ENCODE data around the gene SOX5.

Gene SOX5

DNA sequence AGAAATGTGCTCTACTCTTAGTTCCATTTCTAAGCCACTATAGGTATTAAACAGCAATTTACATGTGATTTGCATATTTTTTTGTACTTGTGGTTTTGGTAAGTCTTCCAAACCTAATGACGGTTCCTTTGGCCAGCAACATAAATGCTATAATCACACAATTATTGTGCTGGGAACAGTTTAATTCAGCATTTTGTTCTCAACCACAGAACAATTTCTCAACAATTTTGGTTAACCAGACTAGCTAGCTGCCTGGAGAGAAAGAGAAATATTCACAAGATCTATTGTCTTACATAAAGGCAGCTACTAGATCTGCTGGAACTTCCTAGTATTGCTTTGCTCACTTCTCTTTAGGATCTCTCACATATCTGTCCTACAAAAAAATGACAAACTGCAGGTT is 265.3 kb downstream of the SOX5 start:
- DNase-seq (ENCODE audit: low read depth): no peak

DNA sequence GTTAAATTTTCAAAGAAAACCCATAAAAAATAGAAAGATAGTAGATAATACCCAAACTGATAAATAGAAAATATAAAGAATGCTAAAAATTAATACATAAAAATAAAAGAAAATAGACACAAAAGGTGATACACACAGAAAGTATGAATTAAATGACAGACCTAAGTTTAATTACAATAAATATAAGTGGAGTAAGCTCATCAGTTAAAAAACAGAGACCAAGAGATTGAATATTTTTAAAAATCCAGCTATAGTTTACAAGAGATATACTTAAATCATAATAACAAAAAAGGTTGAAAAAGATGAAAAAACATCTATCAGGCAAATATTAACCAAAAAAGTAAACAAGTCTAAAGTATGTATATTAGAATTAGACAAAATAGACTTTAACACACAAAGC is 268.2 kb downstream of the SOX5 start:
- no peak for DNase-seq (ENCODE audit: low read depth)

DNA sequence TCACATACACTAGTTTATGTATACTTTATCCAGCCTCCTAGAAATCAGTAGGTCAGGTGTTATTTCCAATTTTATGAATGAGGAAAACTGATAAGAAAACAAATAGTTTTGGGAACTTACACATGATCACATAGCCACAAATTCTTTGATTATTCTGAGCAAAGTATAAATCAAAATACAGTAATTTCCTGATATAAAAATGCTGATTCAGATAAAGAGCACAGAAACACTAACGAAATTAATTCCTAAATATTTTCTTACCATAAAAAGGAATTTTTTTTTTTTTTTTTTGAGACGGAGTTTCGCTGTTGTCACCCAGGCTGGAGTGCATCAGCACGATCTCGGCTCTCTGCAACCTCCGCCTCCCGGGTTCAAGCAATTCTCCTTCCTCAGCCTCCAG is 275.4 kb downstream of the SOX5 start:
- DNase-seq (ENCODE audit: low read depth): no peak

DNA sequence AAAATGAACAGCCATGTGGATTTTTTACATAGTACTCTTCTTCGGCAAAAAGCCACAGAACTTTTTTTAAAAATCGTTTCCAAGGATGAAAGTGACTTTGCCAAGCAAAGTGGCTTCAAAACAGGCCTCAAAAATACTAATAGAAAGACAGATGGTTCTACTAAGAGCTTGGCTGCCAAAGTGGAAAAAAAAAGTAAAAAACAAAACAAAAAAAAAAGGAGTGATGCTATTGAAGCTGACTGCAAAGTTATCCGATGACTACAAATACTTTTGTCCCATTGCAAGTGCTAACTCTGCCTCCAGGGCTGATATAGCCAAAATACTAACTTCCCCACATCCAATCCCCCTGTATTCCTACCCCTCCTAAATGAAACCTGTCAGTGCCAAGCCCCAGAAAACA is 277.6 kb downstream of the SOX5 start:
- no peak for DNase-seq (ENCODE audit: low read depth)

DNA sequence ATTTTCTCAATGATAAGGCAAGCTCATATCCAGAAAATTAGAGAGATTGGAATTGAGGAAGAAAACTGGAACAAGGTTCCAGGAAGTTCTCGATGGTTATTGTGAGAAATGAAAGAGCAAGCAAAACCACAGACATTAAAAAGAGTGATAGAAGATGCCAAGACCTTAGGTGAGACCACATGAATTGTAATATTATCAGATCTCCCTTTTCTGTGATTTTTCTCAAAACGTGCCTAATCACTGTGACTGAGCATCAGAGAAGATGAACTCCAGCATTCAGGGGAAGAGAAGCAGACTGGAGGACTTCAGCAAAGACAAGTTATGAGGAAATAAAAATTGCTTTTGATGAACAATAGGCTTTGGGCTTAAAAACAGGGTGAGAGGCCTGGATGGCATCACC is 278.8 kb downstream of the SOX5 start:
- no peak for DNase-seq (ENCODE audit: low read depth)

DNA sequence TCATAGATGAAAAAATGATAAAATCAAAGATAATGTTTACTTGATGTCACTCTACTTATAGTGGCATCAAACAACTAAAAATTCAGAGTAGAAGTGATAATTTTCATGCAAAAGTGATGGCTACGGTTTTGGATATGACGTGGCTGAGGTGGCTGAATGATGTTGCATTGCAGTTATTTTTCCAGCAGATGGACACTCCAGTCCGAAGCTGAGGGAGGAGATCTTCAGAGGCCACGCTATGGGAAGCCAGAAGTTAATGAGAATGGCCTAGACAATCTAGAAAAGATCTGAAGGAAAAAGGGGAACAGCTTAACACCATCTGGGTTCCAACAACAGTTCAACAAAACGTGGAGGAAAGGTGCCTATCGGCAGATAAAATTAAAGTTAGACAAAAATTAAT is 279.8 kb downstream of the SOX5 start:
- DNase-seq (ENCODE audit: low read depth): no peak

DNA sequence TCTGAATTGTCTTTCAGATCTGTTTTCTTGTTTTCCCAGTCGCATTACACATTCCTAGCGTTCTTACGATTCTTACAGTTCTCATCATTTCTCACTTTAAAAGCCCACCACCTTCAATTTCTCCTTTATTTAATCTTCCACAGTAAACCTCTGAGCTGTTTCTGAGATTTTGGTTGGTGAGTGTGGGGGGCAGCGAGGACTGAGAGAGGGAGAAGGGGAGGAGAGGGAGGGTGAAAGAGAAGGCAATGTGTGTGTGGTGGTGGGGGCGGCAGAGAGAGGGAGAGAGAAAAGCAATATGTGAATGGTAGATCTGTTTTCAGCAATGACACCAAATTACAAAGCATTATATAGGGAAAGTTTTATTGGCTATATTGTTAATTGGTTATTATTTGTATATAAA is 282.6 kb downstream of the SOX5 start:
- DNase-seq (ENCODE audit: low read depth): no peak

DNA sequence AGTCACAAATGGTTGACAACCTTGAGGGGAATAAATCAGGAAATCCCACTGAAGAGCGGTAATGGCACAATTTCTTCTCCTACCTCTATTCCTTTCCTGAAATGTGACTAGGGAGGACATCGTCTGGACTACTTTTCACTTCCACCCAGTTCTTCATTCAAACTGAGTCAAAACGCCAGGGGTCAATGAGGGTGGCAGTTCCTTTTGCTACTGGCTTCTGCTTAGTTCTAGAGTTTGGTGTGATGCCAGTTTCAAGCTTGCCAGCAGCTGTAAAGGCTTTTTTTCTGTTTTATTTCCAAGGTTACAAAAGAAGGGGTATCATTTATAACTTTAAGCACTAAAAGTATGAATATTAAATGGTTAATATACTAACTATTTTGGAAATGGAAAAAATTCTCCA is 286.5 kb downstream of the SOX5 start:
- DNase-seq (ENCODE audit: low read depth): no peak

DNA sequence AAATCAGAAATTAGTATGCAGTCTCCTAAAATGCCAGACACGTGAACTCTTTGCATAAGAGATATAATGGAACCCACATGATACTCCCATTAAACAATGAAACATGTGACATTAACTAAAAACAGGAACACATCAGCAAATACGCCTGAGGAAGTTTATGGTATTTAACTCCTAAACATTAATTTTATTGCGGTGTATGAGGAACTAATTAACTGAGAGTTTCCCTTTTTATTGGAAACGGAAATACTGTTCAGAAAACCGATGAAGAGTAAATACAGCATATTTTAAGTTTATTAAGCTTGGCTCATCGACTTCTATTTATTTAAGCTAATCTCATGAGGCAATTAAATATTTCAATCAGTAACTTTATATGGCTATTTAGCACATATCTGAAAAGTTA is 290.3 kb downstream of the SOX5 start:
- DNase-seq (ENCODE audit: low read depth): no peak

DNA sequence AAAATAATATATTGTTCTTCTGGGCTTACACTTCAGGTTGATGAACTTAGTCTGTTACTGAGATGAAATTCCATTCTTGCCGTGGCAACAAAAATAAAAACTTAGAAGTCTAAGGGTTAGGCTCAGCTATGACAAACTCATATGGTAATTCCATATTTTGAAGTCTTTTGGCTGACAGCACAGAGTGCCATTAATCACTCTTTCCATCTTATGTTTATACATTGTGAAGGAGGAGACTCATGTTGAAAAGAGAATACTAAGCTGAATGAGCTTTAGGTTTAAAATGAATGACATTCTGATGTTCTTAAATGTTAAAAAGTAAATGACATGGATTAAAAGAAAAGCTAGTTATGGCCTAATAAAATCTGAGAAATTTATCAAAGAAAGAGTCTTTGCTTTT is 291.9 kb downstream of the SOX5 start:
- DNase-seq (ENCODE audit: low read depth): no peak

DNA sequence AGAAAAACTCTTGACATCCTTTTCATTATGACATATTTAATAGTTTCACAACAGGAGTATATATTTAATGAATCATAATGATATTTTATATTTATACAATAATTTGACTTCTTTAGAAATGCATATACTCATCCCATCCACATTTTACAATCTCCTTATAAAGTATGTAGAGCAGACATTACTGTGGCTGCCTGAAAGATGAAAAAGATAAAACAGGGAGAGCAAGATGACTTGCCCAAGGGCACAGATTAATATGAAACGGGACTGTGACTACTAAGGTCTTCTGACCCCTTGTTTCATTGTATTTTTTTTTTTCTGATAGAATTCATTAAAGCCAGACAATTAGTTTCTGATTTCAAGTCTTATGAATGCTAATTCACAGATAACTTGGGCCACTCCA is 293.6 kb downstream of the SOX5 start:
- DNase-seq (ENCODE audit: low read depth): no peak

DNA sequence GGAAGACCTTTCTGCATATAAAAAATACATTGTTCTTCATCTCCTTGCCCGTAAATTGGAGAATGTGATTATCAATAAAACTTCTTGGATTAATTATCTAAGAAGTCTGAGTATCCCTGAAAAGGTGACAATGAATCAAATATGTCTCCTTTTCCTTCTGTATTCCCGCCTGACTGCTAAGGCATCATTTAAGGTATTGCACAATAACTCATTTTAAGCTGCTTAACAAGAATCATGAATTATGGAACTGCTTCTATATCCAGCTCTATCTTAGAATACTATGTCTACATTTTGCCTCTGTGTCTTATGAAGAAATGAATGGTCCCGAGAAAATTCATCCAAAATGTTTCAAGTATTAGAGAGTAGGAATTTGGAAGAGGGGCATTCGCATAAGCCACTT is 294.4 kb downstream of the SOX5 start:
- DNase-seq (ENCODE audit: low read depth): no peak

DNA sequence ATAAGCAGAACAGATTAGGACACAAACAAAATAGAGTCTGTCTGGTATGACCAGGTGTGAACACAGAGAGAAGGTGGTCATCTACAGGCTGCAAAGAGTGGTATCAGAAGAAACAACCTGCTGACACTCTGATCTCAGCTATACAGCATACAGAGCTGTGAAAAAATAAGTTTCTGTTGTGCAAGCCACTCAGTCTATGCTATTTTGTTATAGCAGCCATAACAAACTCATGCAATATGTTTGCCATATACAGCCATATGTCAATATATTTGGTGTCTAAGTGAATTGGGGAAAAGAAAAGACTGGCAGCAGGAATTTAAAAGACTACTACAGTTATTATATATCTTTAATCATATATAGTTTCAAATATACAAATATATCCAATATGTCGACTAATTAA is 300.9 kb downstream of the SOX5 start:
- no peak for DNase-seq (ENCODE audit: low read depth)

DNA sequence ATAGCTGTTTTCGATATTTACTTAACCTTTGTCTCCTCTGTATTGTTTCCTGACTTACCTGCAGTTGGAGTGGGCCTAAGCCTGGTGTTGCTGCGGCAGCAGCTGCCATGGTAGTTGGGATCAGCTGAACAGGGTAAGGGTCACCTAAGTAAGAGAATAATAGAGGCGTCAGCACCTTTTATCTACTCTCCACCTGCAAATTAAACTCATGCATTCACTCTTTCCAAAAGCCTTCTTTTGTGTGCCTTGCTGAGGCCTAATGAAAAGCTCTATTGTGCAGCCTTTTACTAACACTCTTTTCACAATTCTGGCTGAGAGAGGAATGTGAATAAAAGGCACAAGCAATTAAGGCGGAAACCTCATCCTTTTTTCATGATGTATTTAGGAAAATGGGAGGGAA is 308.7 kb downstream of the SOX5 start:
- DNase-seq (ENCODE audit: low read depth): no peak

DNA sequence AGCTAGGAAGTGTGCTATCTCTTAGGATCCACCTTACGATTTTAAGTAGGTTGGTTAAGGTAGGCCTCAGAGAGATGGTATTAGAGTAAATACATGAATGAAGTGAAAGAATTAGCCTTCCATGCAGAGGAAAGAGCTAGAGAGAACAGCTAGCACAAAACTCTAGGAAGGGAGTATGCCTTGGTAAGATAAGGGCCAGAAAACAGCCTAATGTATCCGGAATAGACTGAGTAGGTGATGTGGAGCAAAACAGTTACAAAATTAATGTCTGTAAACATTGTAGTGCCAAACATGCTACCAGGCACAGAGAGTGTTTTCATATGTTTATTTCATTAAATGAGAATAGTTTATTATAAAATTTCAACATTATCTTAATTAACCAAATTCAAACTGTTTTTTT is 315.1 kb downstream of the SOX5 start:
- no peak for DNase-seq (ENCODE audit: low read depth)

DNA sequence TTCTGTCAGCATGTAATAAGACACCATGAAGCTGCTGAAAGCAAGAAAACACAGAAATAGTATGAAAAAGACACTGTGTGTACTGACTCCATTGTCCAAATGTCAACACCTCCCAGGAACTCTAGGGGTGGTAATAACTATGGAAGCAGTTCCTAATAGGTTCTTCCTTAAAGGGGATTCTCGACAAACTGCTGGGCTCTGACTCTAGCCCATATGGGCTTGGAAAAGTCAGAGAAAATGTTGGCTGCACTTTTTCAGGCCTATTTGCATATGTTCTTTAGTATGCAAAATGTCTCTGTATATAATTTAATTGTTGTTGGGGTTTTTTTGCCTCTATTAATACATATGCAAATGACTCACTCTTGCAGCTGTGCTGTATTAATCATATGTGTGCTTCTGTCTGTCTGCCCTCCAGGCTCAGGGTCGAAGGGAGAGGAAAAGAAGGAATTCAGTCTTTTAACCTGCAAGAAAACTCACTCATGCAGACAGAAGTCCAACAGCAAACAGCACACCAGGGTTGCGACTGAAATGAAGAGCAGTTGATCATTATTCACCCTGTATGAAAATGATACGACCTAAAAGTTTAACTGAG is 317.6 kb downstream of the SOX5 start:
- no peak for DNase-seq (ENCODE audit: low read depth)

DNA sequence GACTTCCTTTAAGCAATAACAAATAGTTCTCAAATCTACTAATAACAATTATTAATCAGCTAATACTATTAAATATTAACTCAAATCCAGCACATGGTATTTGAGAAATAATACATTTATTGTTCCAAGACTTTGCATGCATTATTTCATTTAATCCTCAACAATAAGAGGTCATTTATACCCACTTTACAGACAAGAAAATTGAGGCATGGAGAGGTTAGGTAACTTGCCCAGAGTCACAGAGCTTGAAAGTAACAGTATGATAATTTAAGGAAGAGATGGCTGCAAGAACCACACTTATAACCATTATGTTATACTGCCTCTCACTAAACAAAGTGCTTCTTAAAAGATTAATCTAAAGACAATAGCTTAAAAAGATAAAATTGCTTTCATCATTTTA is 318.9 kb downstream of the SOX5 start:
- DNase-seq (ENCODE audit: low read depth): no peak

DNA sequence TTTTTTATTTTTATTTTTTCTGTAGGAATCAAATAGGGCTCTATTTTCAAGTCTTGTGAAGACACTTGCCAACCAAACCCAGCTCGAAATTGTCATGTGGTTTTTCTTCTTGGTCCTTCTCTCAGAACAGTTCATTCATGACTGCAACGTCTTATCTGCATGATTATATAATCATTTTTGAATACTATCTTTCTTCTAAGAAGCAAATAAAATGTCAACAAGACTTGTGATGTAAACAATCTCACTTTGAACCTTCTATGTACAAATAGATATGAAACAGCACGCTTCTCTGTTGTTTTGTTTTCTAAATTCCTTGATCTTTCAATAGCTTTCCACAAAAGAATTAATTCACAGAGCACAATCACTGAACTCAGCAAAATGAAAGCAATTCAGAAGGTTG is 320.7 kb downstream of the SOX5 start:
- no peak for DNase-seq (ENCODE audit: low read depth)

DNA sequence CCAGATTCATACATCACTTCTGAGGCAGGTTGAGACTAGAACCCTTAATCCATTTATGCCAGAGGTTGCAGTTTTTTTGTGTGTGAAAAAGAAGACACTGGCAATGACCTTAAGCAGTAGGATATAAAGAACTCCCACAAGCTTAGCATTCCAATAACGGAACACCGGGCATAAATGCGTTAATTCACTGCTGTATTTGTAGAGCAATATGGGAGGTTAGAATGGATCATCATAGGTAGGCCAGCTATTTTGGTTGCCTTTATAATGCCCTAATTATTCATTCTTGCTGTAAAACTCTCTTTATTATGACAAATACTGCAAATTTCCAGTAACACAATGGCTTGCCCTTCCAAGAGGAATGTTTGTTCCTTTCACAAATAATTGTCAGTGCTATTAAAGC is 322.7 kb downstream of the SOX5 start:
- no peak for DNase-seq (ENCODE audit: low read depth)

DNA sequence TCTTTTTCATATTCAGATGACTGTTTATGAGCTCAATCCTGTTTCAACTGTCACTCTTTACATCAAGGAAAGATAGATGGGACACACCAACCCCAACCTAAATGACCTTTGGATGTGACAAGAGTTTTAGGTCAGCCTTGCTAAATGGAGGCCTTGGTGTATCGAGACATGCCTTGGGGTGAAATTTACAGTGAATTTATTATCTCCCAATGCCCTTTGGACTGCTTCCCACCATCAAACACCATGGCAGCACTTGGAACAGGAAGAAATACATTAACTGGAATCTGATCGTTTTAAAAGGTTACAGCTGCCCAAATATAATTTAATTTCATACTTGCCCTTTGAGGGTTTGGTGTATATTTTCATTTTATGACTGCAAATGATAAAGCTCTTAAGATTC is 327.6 kb downstream of the SOX5 start:
- no peak for DNase-seq (ENCODE audit: low read depth)

DNA sequence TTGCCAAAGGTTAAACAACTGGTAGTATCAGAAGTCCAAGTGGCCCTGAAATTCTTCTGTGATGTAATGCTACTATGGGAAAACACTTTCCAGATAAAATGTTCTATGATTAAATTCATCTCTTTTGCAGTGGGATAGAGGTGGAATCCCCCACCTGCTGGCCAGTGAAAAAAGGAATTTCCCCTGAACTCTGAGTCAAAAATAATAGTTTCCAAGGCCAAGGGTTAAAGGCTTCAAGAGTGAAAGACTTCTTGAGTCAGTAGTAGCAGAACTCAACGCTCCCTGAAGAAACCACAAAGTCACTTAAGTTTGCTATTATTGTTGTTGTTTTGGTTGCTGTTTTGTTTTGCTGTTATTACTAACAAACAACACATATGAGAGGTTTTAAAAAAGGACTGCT is 330.8 kb downstream of the SOX5 start:
- DNase-seq (ENCODE audit: low read depth): no peak

DNA sequence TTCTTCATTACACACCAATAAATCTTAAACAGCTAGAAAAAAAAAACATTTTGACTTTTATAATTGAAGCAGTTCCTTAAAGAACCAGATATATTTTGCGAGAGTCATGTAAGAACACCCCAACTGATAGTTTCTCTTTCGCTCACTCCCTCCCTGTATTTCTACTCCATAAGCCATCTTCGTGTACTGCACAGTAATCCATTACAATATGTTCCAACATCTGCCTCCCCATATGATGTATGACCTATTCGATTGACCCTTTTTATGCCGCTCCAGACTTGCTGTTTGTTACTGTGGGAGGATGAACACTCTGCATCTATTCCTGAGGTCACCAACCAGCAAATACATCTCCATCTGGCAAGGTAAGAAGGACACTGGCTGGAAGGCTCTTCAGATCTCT is 331.7 kb downstream of the SOX5 start:
- DNase-seq (ENCODE audit: low read depth): no peak

DNA sequence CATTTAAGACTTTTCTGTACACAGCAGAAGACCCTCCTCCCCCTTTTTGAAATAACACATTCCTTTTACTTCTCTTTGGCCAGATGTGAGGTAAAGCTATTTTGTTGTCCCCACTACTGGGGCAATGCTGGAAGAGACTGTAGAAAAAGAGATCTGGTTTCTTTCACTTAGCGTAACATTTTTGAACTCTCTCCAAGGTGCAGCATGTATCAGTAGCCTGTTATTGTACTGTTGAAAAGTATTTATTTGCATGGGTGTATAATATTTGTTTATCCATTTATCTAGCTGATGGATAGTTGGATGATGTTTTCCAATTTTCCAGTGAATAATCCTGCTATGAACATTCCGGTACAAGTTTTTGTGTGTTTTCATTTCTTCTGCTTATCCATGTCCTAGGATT is 335.2 kb downstream of the SOX5 start:
- no peak for DNase-seq (ENCODE audit: low read depth)

DNA sequence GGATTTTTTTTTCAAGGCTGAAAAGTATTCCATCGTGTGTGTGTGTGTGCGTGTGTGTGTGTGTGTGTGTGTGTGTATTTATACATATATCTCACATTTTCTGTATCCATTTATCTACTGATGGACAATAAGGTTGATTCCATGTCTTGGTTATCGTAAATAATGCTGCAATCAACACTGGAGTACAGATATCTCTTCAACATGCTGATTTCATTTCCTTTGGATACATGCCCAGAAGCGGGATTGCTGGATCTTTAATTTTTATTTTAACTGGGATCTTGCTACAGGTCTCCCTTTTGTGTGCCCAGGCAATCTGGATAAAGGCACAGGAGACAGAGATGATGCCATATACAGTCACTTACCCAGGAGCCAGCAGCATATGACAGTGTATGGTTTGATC is 338.1 kb downstream of the SOX5 start:
- no peak for DNase-seq (ENCODE audit: low read depth)

DNA sequence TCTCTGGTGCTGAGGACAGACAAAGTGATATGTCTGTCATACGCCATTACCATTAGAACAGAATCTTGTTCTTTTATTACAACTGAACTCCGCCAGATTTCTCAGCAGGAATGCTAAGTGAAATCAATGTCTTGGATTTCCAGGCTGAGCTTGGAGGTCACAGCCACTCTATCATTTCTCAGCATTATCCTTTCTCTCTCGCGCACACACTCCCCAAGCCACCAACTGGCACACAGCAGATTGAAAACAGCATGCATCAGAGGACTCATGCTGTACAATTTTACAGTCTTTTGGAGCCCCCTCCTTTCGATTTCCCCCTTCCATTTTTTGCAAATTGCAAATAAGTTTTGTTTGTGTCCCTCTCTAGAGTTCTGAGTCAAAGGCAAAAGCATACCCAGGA is 348.6 kb downstream of the SOX5 start:
- DNase-seq (ENCODE audit: low read depth): no peak
